H1 (cell line): Measurements from ENCODE around the gene A3GALT2. TPM values are rescaled to one million over a fixed set of nuclear protein-coding genes. Genes with fewer than 3 reads are reported as not detected.

ENCODE experiments used
- CTCF ChIP-seq, 3 experiments: IDR thresholded peaks; 1 replicate in 2 of 3; 2 replicates in 1 of 3; pipeline versions ENCODE4 v1.5.1 to v1.6.1; 2011; ENCODE audit warnings: low read length in 3 of 3, mild to moderate bottlenecking in 3 of 3, inconsistent platforms in 2 of 3, low read depth in 1 of 3, moderate library complexity in 1 of 3; ENCODE audit not compliant: insufficient read depth in 1 of 3; ENCODE audit errors: control extremely low read depth in 1 of 3
- FOSL1 ChIP-seq: IDR thresholded peaks from 2 replicates; pipeline ENCODE4 v1.6.1; 2011; ENCODE audit warnings: mild to moderate bottlenecking, low read depth, low read length, moderate library complexity; ENCODE audit not compliant: insufficient read depth
- YY1 ChIP-seq: IDR thresholded peaks from 2 replicates; pipeline ENCODE4 v1.6.1; 2011; ENCODE audit warnings: low read depth, mild to moderate bottlenecking, low read length
- polyA plus RNA-seq, 7 experiments: library from polyadenylated mRNA; depleted of rRNA in 3 of 7; stranded (reverse) in 5 of 7; unstranded in 2 of 7; fragments of >200 nt in 5 of 7; fragments of 200-250 nt in 2 of 7; gene quantifications; 1 replicate in 5 of 7; 2 replicates in 1 of 7; 4 replicates in 1 of 7; pipeline versions ENCODE4 v1.2.1 to v1.2.3, GENCODE V29; 2011 to 2013; ENCODE audit warnings: missing spikeins in 2 of 7, mixed read lengths in 2 of 7
- total RNA-seq: library from RNA; stranded (reverse); fragmentation: NEBNext Ultra II Directional; extraction: Animal tissue kit (Norgen Biotek cat#: 25700); gene quantifications from 2 replicates; pipeline ENCODE4 v1.2.1, GENCODE V29; 2021

A3GALT2 gene
- total and polyA plus RNA-seq, 2 of the 8 experiments (the other 6 are each of a cell fraction or from before 2014, with no cell fraction given), result not detected

GRCh38 chr1:33351281-33351660 lies 30.4 kb upstream of the A3GALT2 start (continued):
- TF ChIP-seq YY1 (no peak), CTCF (IDR thresholded peaks at IDR 0.05; ENCODE audit: control extremely low read depth in 1 of 3, insufficient read depth in 1 of 3, low read depth in 1 of 3, low read length in 3 of 3) (no peak), FOSL1 (no peak)
